GM19455 (cell line): ENCODE measurements around the gene DTX4.
"Not testable (repeated sequence)": the region's sequence is repeated elsewhere in the genome, so short reads cannot be mapped to it uniquely, and the experiment has no call there.

Source experiments
- ATAC-seq: cut with Tn5 transposase; IDR thresholded peaks from one replicate; pipeline ENCODE4 v1.9.1; 2021; ENCODE audit not compliant: unreplicated experiment

DTX4 gene

GRCh38 chr11:59171508-59172322, at the start of gene DTX4:
TSS of gene DTX4 (plus strand) at chr11:59172132. CDS start at chr11:59172596, 464 bp downstream.
- peak; percentile 82 for ATAC-seq

GRCh38 chr11:59135648-59136461, 36.1 kb upstream of the DTX4 start:
- peak; percentile 95 for ATAC-seq

- not testable (repeated sequence) for ATAC-seq
Observed at GRCh38 chr11:59136551-59136950, 35.4 kb upstream of the DTX4 start.

- no peak for ATAC-seq
Observed at GRCh38 chr11:59137190-59137589, 34.7 kb upstream of the DTX4 start.

GRCh38 chr11:59138643-59139042, 33.3 kb upstream of the DTX4 start:
- ATAC-seq = no peak

GRCh38 chr11:59141191-59141590, 30.7 kb upstream of the DTX4 start:
- no peak for ATAC-seq

- no peak for ATAC-seq
Observed at GRCh38 chr11:59141673-59142460, 30.1 kb upstream of the DTX4 start.

- ATAC-seq = peak; percentile 81
Observed at GRCh38 chr11:59142530-59143507, 29.1 kb upstream of the DTX4 start, which contains the start of gene FAM111A. TSS of gene FAM111A (plus strand) at chr11:59142856. CDS start at chr11:59148873, 6,017 bp downstream.

GRCh38 chr11:59144096-59144495, 27.8 kb upstream of the DTX4 start:
- ATAC-seq = no peak

- peak; percentile 70 for ATAC-seq
Observed at GRCh38 chr11:59144579-59145345, 27.2 kb upstream of the DTX4 start.

GRCh38 chr11:59145534-59145933, 26.4 kb upstream of the DTX4 start:
- ATAC-seq = no peak

- ATAC-seq = peak; percentile 53
Observed at GRCh38 chr11:59151761-59152160, 20.2 kb upstream of the DTX4 start.

- peak; percentile 81 for ATAC-seq
Observed at GRCh38 chr11:59152312-59152951, 19.5 kb upstream of the DTX4 start.

- no peak for ATAC-seq
Observed at GRCh38 chr11:59154610-59155009, 17.3 kb upstream of the DTX4 start.

- no peak for ATAC-seq
Observed at GRCh38 chr11:59157433-59157832, 14.5 kb upstream of the DTX4 start.

GRCh38 chr11:59158206-59159068, 13.5 kb upstream of the DTX4 start:
- peak; percentile 84 for ATAC-seq

- ATAC-seq = no peak
Observed at GRCh38 chr11:59164028-59164427, 7.9 kb upstream of the DTX4 start.
